ENCODE data around the gene KCNE4.

The KCNE4 gene

GRCh38 chr2:223020971-223021675 lies 30.9 kb upstream of the KCNE4 start:
- H3K27ac ChIP-seq (ENCODE audit: poor library complexity, severe bottlenecking), result no peak overlapping the region
- H3K4me1 ChIP-seq (ENCODE audit: insufficient read depth, poor library complexity, severe bottlenecking), result no peaks in the 10 kb centered on the region
- no peak for TF ChIP-seq CTCF (IDR thresholded peaks at IDR 0.05; ENCODE audit: poor library complexity, severe bottlenecking)
- no peak for ATAC-seq (ENCODE audit: low read depth)
- DNase-seq (ENCODE audit: low spot score), result no peak
- H3K36me3 ChIP-seq (ENCODE audit: low read depth), result no peaks in the 10 kb centered on the region
- no peak overlapping the region for H3K4me3 ChIP-seq (ENCODE audit: severe bottlenecking)
- no peaks in the 10 kb centered on the region for H3K9me3 ChIP-seq (ENCODE audit: severe bottlenecking)
- H3K27me3 ChIP-seq (ENCODE audit: insufficient read depth, poor library complexity, severe bottlenecking), result no peaks in the 10 kb centered on the region

GRCh38 chr2:223026357-223027110 lies 25.5 kb upstream of the KCNE4 start:
- ATAC-seq (ENCODE audit: low read depth) (no peak), DNase-seq (ENCODE audit: low spot score) (no peak)
- no peaks in the 10 kb centered on the region for H3K9me3 ChIP-seq (ENCODE audit: severe bottlenecking)
- H3K27me3 ChIP-seq (ENCODE audit: insufficient read depth, poor library complexity, severe bottlenecking), result no peaks in the 10 kb centered on the region
- H3K4me1 ChIP-seq (ENCODE audit: insufficient read depth, poor library complexity, severe bottlenecking), result no peaks in the 10 kb centered on the region
- no peak overlapping the region for H3K4me3 ChIP-seq (ENCODE audit: severe bottlenecking)
- H3K27ac ChIP-seq (ENCODE audit: poor library complexity, severe bottlenecking), result no peak overlapping the region
- no peaks in the 10 kb centered on the region for H3K36me3 ChIP-seq (ENCODE audit: low read depth)
- TF ChIP-seq CTCF (IDR thresholded peaks at IDR 0.05; ENCODE audit: poor library complexity, severe bottlenecking), result no peak

GRCh38 chr2:223027442-223027841 lies 24.5 kb upstream of the KCNE4 start:
- H3K4me3 ChIP-seq (ENCODE audit: severe bottlenecking), result no peak overlapping the region
- H3K27ac ChIP-seq (ENCODE audit: poor library complexity, severe bottlenecking), result no peak overlapping the region
- ATAC-seq (ENCODE audit: low read depth), result peak; percentile 62
- H3K9me3 ChIP-seq (ENCODE audit: severe bottlenecking), result peaks cover 5% of the 10 kb centered on the region
- TF ChIP-seq CTCF (IDR thresholded peaks at IDR 0.05; ENCODE audit: poor library complexity, severe bottlenecking), result no peak
- no peaks in the 10 kb centered on the region for H3K4me1 ChIP-seq (ENCODE audit: insufficient read depth, poor library complexity, severe bottlenecking)
- no peaks in the 10 kb centered on the region for H3K36me3 ChIP-seq (ENCODE audit: low read depth)
- no peak for DNase-seq (ENCODE audit: low spot score)
- H3K27me3 ChIP-seq (ENCODE audit: insufficient read depth, poor library complexity, severe bottlenecking), result no peaks in the 10 kb centered on the region

GRCh38 chr2:223029287-223029686 lies 22.7 kb upstream of the KCNE4 start:
- H3K9me3 ChIP-seq (ENCODE audit: severe bottlenecking), result peaks cover 5% of the 10 kb centered on the region
- no peak for DNase-seq (ENCODE audit: low spot score)
- no peak overlapping the region for H3K4me3 ChIP-seq (ENCODE audit: severe bottlenecking)
- H3K4me1 ChIP-seq (ENCODE audit: insufficient read depth, poor library complexity, severe bottlenecking), result no peaks in the 10 kb centered on the region
- H3K27ac ChIP-seq (ENCODE audit: poor library complexity, severe bottlenecking), result no peak overlapping the region
- TF ChIP-seq CTCF (IDR thresholded peaks at IDR 0.05; ENCODE audit: poor library complexity, severe bottlenecking), result no peak
- H3K27me3 ChIP-seq (ENCODE audit: insufficient read depth, poor library complexity, severe bottlenecking), result no peaks in the 10 kb centered on the region
- H3K36me3 ChIP-seq (ENCODE audit: low read depth), result no peaks in the 10 kb centered on the region
- ATAC-seq (ENCODE audit: low read depth), result no peak
